G401 (cell line): Measurements from ENCODE around the gene A3GALT2. TPM values are rescaled to one million over a fixed set of nuclear protein-coding genes. Genes with fewer than 3 reads are reported as not detected.
"Not testable (repeated sequence)": the region's sequence is repeated elsewhere in the genome, so short reads cannot be mapped to it uniquely, and the experiment has no call there.

Experiments used
- DNase-seq: peaks from one replicate; pipeline ENCODE4 v3.0.0-alpha.2; 2015; ENCODE audit warnings: low spot score
- in situ Hi-C: cut with HindIII; loops from 2 replicates; pipeline ENCODE4 v1.10.0; 2016; ENCODE audit warnings: low sequenced_read_pairs, mixed read lengths
- total RNA-seq: library from RNA; depleted of rRNA; stranded (reverse); fragments of >200 nt; shearing (Covaris generic); gene quantifications from 2 replicates; pipeline ENCODE4 v1.2.3, GENCODE V29; 2014

Gene A3GALT2
- total RNA-seq, 1 experiment from 2014 or later, result not detected

DNA sequence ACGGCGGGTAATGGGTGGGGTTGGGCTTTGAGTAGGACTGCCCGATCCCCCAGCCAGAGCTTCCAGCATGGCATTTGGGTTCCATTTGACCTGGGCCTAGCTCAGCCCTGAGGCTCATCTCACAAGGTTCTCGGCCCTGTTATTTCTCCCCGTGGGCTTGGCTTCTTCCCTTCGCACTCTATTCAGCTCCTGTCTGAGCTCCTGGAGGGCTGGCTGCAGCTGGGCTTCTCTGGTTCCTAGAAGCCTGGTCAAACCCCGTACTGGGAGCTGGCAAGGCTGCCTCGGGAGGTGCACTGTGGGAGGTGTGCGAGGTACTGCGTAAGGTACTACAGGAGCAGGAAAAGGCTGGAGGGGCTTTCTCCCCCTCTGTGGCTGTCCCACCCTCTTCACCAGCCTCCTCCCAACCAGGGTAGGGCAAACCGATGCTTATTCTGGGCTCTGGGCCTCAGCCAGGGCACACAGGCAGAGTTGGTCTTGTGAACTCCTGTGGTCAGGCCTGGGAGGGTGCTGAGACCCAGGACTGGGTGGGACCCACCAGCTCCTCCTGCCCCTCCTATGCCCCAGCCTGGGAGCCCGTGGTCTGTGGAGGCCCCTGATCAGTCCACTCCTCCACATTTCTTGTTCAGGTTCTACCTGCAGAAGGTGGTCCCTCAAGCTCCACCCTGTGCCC lies 814 bp downstream of the A3GALT2 start:
- in situ Hi-C loops, result no loop called here
- no peak for DNase-seq

GRCh38 chr1:33319186-33319948 lies 1.5 kb downstream of the A3GALT2 start:
- DNase-seq, result no peak
- in situ Hi-C loops, result no loop called here

DNA sequence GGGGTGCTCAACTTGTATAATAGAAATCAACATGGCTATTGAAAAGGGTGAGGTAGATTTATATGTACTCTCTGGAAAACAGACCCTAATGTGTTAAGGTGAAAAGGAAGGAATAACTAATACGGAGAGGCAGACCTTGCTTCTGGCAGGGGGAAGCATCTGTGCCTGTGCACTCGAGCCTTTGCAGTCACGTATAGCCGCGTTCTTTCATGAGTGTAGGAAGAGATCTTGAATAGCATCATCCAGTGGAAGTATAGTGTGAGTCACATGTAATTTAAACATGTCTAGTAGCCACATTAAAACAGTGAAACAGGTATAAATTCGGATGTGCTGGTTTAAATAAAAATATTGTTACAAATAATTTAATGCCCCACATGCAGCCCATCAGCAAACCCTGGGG lies 3.0 kb downstream of the A3GALT2 start:
- in situ Hi-C loops, result no loop called here
- DNase-seq, result no peak

- in situ Hi-C loops, result no loop called here
- DNase-seq, result no peak
Observed at GRCh38 chr1:33317354-33317753, 3.5 kb downstream of the A3GALT2 start.

DNA sequence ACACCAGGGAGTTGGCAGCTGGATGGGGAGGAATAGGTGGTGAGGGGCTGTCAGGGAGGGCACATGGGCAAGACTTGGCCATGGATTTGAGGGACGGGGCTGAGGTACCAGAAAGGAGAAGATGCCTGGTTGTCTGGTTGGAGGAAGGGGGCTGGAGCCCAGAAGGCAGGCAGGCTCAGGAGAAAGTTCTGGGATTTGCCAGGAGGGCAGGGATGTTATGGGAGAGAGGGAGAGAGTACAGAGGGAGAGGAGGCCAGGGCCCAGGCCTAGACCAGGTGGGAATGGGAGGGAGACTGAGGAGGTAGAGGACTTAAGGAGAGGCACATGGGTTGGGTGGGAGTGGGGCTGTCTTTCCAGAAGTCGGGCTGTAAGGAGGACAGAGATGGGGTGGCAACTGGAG lies 4.3 kb downstream of the A3GALT2 start:
- in situ Hi-C loops, result no loop called here
- no peak for DNase-seq

GRCh38 chr1:33314416-33314815 lies 6.5 kb downstream of the A3GALT2 start:
- no peak for DNase-seq
- in situ Hi-C loops, result no loop called here

DNA sequence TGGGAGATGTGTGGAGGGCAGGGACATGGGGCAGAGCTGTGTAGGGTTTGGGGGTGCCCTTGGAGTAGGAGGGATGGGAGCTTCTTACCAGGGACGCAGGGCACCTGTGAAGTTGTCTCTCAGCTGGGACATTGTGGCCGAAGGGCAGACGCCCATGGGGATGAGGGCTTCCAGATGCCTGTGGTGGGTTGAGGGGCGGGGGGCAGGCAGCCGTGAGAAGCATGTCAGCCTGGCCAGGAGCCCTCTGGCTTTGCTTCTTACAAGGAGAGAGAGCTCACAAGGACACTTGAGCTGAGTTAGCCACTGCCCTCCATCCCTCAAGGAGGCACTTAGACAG lies 8.5 kb downstream of the A3GALT2 start:
- in situ Hi-C loops, result no loop called here

GRCh38 chr1:33311706-33312412 lies 9.0 kb downstream of the A3GALT2 start:
- in situ Hi-C loops, result no loop called here
- no peak for DNase-seq

More for the DNA sequence above, 8.5 kb downstream of the A3GALT2 start:
- DNase-seq, result no peak

GRCh38 chr1:33310702-33311101 lies 10.2 kb downstream of the A3GALT2 start:
- no peak for DNase-seq
- in situ Hi-C loops, result no loop called here

DNA sequence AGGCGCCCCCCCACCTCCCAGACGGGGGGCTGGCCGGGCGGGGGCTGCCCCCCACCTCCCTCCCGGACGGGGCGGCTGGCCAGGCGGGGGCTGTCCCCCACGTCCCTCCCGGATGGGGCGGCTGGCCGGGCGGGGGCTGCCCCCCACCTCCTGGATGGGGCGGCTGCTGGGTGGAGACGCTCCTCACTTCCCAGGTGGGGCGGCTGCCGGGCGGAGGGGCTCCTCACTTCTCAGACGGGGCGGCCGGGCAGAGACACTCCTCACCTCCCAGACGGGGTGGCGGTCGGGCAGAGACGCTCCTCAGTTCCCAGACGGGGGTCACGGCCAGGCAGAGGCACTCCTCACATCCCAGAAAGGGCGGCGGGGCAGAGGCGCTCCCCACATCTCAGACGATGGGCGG lies 11.5 kb downstream of the A3GALT2 start:
- DNase-seq, in situ Hi-C loops: not testable (repeated sequence)

DNA sequence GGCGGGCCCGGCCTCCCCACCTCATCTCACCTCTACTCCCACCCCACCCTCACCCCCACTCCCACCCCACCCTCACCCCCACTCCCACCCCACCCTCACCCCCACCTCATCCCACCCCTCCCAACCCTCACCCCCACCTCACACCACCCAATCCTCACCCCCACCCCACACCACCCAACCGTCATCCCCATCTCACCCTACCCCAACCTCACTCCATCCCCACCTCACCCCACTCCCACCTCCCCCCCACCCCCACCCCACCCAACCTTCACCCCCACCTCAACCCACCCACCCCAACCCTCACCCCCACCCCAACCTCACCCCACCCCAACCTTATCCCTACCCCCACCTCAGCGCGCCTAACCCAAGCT lies 13.4 kb downstream of the A3GALT2 start:
- in situ Hi-C loops, result no loop called here
- DNase-seq, result no peak

DNA sequence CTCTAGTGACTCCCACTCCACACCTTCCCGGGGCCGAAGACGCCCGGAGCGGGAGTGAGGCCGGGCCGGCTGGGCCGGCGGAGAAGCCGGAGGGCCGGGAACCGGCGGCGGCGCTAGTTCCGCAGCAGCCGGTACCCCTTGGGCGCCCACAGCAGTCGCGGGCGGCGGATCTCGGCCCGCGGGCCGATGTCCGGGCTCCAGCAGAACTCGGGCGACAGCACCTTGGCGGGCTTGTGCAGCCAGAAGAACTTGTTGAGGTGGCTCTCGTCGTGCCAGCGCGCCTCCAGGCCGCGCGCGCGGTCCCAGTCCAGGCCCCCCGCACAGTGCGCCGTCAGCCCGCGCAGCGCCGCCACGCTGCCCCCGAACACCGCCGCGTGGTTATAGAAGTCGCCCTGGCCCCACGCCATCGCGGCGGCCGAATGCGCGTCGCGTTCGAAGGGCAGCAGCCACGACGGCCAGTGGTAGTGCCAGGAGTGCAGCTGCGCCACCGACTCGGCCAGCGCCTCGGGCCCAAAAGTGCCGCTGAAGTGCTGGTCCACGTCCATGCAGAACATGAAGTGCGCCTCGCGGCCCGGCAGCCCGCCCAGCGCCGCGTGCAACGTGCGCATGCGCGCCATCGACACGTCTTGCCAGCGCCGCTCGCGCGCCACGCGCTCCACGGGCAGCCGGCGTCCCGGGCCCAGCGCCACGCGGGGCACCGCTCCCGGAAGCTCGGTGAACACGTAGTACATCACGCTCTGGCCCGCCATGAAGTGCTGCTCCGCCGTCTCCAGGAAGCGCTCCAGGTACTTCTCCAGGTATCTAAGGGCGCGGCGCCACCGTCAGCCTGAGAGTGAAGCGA lies 14.0 kb downstream of the A3GALT2 start:
- no peak for DNase-seq
- in situ Hi-C loops, result no loop called here

DNA sequence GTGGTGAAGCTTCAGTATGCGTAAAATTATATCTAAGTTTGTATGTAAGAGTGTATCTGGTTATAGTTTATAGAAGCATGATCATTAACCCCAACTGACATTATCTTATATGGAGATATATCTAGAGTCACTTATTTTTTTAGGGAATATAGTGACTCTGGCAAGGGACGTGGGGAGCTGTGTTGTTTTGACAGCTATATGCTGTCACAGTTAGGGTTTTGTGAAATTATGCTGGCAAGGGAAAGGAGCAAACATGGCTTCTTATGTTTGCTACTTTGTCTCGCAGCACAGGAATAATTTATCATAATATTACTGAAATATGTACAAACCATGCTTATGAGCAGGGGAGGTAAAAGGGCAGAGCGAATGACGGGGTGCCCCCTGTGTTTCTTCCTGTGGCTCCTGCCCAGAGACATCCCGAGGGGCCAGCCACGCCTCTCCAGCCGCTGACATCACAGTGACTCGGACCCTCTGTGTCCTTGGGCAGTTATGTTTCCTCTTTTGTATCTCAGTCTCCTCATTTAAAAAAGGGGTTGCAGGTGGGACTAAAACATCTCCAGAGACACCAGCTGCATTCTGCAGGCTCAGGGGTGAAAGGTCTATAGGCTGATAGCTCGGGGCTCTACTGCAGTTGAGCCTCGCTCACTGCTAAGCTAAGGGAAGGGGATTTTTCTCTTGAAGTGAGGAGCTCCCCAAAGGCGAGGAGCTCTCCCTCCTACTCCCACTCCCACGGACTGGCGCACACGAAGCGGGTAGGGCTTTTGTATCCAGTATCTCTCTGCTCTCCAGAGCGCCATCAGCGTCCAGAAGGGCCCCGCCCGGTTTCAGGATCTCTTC lies 14.9 kb downstream of the A3GALT2 start:
- in situ Hi-C loops, result no loop called here
- DNase-seq, result no peak

DNA sequence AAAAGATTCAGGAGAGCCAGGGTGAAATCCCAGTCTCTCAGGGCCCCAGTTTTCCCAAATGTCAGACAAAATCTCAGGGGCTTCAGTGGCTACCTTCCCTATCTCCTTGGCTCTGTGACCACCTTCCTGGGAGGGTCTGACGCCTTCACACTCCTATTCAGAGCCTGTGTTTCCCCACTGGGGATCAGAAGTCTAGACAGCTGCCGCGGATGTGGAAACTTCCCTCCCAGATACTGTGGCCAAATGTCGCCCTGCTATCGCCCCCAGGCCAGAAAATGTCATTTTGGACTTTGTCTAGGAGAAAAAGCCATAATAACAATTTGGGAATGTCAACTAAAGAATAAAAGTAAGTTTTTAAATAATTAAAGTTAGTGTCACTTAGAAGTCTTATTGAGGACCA lies 15.9 kb downstream of the A3GALT2 start:
- in situ Hi-C loops, result no loop called here
- no peak for DNase-seq

GRCh38 chr1:33302325-33302724 lies 18.6 kb downstream of the A3GALT2 start:
- in situ Hi-C loops, result no loop called here
- no peak for DNase-seq

DNA sequence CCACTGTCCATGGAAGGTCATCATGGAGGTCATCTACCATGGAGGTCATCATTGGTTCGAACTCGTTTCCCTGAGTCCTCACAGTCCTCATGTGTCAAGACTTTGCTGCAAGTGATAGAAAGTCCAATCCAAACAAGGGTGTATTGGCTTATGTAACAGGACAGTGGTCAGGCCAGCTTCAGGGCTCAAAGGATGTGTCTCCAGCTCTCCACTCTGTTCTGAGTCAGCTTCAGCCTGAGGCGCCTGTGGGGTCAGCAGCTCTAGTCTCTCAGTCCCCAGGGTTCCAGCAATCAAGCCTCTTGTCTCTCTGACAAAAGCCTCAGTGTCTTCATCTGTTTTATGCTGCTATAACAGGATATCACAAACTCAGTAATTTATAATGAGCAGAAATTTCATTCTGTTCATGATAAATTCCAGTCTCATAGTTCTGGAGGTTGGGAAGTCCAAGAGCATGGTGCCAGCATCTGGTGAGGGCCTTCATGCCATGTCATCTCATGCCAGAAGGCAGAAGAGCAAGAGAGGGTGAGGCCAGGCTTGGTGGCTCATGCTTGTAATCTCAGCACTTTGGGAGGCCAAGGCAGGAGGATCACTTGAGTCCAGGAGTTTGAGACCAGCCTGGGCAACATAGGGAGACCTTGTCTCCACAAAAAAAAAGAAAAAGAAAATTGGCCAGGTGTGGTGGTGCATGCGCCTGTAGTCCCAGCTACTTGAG lies 19.5 kb downstream of the A3GALT2 start:
- no peak for DNase-seq
- in situ Hi-C loops, result no loop called here

- no peak for DNase-seq
- in situ Hi-C loops, result no loop called here
Observed at GRCh38 chr1:33300673-33301072, 20.2 kb downstream of the A3GALT2 start.

- in situ Hi-C loops, result no loop called here
- no peak for DNase-seq
Observed at GRCh38 chr1:33299461-33300155, 21.3 kb downstream of the A3GALT2 start.
